ENCODE measurements around the gene FBXW11.

FBXW11 gene

DNA sequence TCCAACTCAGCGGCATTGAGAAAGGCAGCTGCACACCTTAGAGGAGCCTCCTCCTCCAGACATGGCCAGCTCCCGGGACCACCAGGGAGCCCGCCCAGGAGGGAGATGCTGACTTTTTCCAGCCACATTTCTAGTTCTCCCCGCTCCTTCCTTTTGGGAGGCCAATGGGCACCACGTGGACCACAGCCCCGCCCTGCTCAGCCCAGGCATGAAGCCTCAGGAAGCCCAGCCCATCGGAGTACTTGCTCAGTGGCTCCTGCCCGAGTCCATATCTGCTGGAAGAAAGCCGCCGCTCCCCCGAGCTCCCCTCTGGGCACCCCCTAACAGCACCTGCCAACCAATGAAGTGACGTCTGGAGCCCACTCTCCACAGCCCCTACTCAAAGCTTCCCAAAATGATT, 168.4 kb downstream of the FBXW11 start:
- DNase-seq, result no peak

DNA sequence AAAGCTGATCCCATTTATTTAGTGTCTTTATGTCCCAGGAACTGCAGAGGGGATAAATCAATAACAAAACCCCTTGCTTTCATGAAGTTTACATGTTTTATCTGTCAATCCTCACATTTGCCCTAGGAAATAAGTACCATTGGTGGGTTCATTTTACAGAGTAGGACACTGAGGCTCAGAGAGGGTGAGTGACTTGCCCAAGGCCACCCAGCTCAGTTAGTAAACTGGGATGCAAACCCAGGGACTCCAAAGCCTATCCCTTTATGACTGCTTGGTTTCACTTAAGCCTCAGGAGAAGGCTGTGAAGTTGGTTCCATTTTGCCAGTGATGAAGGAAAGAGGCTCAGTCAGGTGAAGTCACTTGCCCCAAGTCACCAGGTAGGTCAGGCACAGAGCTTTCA, 168.9 kb downstream of the FBXW11 start:
- DNase-seq, result no peak

DNA sequence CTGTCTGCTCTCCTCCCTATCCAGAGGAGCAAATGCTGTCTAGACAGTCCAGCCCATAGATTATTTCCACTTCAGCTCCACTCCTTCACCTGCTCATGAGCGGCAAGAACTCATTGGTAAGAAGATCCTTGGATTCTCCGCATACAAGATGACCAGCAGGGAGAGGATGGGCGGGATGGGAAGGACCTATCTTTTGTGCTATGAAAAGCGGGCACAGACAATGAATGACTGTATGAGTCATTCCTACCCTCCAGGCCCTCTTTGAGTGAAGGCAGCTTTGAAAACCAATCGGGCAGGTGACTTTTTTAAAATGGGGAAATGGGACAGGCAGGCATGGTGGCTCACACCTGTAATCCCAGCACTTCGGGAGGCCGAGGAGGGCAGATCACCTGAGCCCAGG, 171.4 kb downstream of the FBXW11 start:
- DNase-seq, result no peak

DNA sequence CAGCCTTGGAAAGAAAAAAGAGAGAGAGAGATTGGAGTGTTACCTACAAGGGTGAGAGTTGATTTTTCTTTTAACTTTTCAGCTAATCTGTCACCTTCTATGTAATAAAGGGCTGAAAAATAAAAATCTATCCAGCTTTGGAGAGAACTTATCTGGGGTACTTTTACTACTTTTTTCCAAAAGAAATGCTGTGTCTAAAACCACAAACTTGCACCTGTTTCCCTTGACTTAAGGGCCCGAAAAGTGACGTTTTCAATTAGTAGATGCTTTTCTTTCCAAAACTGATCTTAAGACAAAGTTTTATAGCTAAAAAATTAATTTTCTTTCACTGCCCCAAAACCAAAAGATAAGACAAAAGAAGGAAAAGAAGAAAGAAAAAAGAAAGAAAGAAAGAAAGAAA, 172.0 kb downstream of the FBXW11 start:
- DNase-seq, result no peak

DNA sequence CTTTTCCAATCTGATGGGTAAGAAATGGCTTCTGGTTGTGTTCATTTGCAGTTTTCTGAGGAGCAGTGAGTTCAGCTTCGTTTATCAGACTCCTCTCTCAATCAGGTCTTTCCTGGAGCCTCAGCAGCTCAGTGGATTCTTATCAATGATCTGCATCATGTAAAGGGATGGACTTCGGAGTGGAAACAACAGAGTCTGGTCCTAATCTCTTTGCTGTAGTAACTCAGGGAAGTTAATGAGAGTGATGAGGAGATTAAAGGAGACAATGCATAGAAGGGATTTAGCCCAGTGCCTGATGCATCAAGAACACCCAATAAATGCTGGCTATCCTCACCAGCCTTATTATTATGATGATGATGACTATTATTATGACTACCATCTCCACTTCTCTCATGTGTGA, 173.7 kb downstream of the FBXW11 start:
- DNase-seq, result no peak

DNA sequence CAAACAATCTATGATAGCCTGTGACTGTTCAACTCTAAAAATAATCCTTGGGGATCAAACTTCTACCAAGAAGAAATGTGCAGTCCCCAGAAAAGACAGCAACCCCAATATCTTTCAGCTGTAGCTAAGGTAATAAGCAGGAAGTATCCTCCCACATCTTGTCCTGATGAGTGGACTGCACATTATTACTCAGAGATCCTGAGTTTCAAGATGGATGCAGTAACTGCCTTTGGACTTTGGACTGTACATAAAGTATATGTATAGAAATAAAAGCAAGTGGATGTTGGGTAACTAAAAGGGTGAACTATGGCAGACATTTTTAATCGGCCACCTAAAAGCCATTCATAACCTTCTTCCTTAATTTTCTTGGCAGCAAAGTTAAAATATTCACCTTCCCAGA, 175.8 kb downstream of the FBXW11 start:
- DNase-seq, result no peak

DNA sequence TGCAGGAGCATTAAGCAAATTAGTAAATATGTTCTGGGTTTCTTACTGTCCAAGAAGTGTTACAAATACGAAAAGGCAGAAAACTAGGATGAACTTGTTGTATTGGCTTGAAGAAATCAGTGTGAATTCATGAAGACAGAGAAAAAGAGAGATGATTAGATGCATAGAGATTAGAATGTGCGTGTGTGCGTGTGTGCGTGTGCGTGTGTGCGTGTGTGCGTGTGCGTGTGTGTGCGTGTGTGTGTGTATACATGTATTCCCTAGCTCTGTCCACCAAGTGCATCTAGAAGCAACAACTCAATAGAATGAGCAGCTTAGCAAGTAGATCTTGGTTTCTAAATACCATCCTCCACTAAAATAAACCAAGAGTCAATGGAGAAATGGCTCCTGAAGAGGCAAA, 179.3 kb downstream of the FBXW11 start:
- no peak for DNase-seq

DNA sequence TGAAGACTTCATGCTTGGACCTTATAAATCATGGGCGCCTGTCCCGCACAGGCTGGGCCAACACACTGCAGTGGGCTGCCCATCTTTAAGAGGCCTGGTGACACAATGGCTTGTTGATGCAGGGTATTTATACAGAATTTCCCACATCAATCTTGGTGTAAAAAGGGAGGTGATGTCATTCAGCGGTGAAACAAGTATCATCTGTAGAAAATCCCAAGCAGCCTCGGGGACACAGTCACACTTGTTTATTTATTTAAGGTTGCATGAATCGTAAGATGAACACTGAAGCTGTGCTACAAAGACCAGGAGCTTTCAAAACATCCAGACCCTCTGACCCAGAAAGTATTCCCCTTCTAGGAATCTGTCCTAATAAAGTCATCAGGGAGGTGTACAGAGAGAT, 180.3 kb downstream of the FBXW11 start:
- DNase-seq, result no peak

DNA sequence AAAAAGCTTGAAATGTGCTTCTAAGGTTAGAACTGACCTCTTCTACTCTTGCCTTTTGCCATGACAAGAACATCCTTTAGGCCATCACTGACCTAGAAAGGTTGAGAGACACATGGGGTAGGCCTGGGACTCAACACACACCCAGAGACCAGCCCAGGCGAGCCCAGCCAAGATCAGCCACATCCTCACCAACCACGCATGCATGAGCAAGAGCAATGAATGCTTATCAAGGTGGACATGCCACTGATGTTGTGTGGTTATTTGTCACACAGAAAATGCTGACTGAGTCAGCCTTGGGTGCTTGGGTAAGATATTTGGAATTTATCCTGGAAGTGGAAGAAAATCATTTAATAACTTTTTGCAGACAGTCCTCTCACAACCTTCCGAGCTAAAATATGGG, 181.4 kb downstream of the FBXW11 start:
- DNase-seq, result no peak

DNA sequence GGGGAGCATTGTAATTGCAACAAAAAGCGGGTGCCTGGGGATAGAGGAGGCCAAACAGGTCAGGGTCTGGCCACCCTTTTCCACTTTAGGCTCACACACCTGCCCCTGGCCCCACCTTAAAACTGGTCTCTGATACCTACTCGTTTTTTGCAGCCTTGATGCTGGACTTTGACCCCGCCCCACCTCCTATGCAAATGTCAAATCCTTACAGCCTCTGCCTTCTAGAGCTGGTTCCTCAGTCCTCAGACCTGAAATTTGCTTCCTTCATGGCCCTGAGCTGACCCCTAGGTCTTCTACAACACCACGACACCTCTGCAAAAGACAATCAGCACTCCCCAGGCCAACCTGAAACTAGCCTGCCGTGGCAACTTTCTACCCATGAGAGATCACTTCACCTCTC, 183.2 kb downstream of the FBXW11 start:
- DNase-seq, result no peak

DNA sequence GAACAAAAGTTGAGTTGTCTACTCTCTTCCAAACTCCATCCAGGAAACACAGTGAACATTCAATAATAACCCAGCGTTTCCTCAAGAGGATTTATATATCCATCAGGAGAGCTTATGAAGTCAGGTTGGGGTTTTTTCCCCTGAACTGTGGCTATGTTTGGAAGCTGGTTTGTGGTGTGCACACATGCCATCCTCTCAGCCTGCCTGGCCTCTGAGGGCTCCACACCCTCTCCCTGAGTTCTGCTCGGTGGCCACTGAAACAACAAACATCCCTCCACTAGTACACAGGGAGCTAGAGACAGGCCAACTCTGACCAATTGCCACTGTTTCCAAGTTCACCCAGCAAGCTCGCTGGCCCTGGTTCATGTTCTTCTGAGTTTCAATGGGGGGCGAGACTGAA, 185.2 kb downstream of the FBXW11 start:
- no peak for DNase-seq

DNA sequence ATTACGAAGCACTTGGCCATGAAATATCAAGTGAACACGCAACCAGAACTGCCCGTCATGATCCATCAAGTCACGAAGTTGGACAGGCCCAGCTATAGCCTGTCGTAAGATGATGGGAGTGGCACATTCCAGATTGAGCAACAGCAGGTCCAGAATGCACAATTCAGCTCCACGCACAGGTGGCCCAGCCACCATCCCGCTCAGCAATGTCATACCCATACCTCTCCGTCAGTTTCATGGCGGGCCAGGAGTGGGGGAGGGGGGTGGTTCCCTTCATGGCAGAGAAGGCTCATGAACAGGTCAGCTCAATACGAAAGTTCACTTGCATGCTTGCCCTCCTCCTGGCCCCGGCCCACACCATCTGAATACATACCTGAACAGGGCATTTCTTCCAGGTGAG, 185.9 kb downstream of the FBXW11 start:
- no peak for DNase-seq

DNA sequence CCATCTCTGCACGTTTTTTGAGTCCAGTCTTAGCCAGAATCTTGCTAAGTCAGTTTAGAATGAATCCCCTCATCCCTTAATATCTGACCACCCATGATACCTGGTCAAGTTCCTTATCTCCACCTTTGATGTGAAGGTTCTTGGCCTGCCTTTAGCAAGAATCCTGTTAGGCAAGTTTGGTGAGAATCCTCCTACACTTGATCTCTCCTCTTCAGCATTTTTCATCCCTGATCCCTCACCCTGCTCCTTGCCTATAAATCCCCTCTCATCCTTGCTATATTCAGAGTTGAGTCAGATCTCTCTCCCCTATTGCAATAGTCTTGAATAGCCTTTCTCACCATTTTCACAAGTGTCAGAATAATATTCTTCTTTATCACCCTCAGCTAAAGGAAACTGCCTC, 189.8 kb downstream of the FBXW11 start:
- DNase-seq, result no peak

DNA sequence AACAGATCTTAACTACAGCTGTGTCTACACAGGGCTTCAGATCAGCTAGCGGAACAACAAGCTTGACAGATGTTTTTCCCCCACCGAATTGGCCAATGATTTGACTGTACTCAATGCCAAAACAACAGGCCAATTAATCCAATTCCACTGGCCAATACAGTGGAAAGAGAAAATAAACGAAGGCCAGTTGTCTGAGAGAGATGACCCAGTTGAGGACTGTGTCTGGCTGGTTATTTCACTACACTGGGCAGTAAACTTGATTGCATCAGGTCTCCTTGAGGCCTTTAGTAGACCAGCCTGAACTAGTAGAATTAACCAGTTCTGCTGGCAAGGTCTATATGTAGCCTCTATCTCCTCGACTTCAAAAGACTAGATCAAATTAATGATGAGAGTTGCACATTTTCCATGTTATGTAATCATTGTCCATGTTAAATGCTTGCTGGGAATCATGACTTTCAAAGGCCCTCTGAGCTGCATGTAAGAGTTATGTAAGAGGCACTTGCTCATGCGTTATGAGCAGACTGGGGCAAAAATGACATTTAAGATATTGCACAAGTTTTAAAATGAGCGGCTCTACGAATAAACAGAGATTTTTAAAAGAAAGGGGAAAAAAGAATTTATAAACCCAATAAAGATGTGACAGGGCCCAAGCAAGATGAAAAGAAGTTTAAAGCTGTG, 192.5 kb downstream of the FBXW11 start:
- DNase-seq, result no peak

DNA sequence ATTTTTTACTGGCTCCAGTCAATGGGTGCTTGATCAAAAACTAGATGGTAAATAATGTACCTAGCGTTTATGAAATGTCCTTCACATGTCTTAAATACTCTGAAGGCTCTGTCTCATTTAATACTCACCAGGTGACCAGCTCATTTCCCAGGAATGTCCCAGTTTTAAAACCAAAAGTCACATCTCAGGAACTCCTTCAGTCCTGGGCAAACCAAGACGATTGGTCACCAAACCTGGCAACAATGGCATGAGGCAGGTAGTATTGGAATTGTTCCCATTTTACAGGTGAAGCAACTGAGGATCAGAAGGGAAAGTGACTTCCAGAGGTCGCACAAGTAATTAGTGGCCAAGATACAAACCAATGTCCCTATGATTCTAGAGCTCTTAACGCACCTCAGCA, 193.2 kb downstream of the FBXW11 start:
- DNase-seq, result no peak

Measured in SIG-M5 (cell line).